SU-DHL-6 (cell line): ENCODE results near the gene ACBD6.

Experiments
- CTCF ChIP-seq: fragments of 200-600 bp; sonication (generic); IDR thresholded peaks from one replicate; pipeline ENCODE4 v1.5.1; 2017; ENCODE audit warnings: antibody characterized with exemption, mild to moderate bottlenecking, low read length, moderate library complexity; ENCODE audit not compliant: insufficient read depth, poor library complexity, severe bottlenecking
- EZH2phosphoT487 ChIP-seq: fragments of 200-600 bp; sonication (generic), shearing (Covaris generic); conservative IDR thresholded peaks from 2 replicates; pipeline ENCODE4 v1.6.1; 2018; ENCODE audit warnings: mild to moderate bottlenecking, antibody characterized with exemption, low read length, moderate library complexity, mixed read lengths

- TF ChIP-seq CTCF (no peak), EZH2phosphoT487 (no peak)
These were observed 19.8 kb upstream of the ACBD6 start for GRCh38 chr1:180522213-180522515.
